ENCODE measurements around the gene CD6. TPM values are rescaled to one million over a fixed set of nuclear protein-coding genes. Genes with fewer than 3 reads are reported as not detected.

Gene CD6
- total and polyA plus RNA-seq, 10 of the 15 experiments (the other 5 are each of a cell fraction or from before 2014, with no cell fraction given): 0.37 to 17.6 (median 6.2) TPM

DNA sequence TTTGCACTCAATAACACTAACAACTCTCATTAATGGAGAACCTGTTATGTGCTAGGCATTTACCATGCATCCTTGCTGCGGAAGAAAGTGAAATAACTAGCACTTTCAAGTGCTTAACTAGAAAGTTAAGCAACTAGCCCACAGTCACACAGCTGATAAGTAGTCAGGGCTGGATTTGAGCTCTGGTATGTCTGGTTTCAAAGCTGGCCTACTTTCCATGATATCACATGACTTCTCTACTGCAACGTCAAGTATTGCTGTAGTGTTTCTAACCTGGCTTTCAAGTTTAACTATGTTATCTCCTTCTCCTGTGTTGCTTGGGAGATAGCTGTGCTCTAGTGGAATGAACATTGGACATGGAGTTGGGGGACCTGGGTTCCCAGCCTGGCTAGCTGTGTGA, 31.6 kb upstream of the CD6 start:
- no peak for TF ChIP-seq SUPT20H (IDR thresholded peaks at IDR 0.05; ENCODE audit: borderline replicate concordance, control insufficient read depth, low read depth, low read length)
- Histone ChIP-seq H3K4me3 (no peak overlapping the region), H3K27ac (ENCODE audit: control insufficient read depth, insufficient read depth) (no peak overlapping the region), H3K27me3 (replicated peaks in 1 of 2; ENCODE audit: control insufficient read depth in 2 of 2, insufficient read depth in 2 of 2, low read length in 1 of 2) (no peaks in the 10 kb centered on the region), H3K4me1 (ENCODE audit: control insufficient read depth, insufficient read depth, low read length) (peaks cover 14% of the 10 kb centered on the region), H4K20me1 (ENCODE audit: control insufficient read depth, insufficient read depth) (no peaks in the 10 kb centered on the region; the same call in 1 of the 2 replicates), H3K79me2 (ENCODE audit: control insufficient read depth, insufficient read depth, low read length) (peaks cover 9% of the 10 kb centered on the region), H3K9me3 (replicated peaks; ENCODE audit: control insufficient read depth, insufficient read depth, low read length) (no peaks in the 10 kb centered on the region), H2AFZ (ENCODE audit: control insufficient read depth, low read depth, low read length) (no peak overlapping the region), H3K9ac (ENCODE audit: control insufficient read depth, insufficient read depth, low read length) (no peak overlapping the region), H3K4me2 (ENCODE audit: control insufficient read depth, insufficient read depth) (no peak overlapping the region), H3K36me3 (ENCODE audit: control insufficient read depth in 2 of 2, insufficient read depth in 2 of 2, low read length in 1 of 2) (peaks cover 25 to 34% of the 10 kb centered on the region in 2 experiments)
- no peak for FAIRE-seq
- intact Hi-C loops (cut with micrococcal nuclease; ENCODE audit: unreplicated experiment): no loop called here
- no TSS peak for BruUV-seq (replicated peaks)
- ChIA-PET CTCF (interaction anchor here (1.2 to 2.3 kb wide), 8 partner anchors 10 to 247 kb away, joined by 3 to 12 read pairs (median 5); no protein-coding TSS in a partner anchor), POLR2A (interaction anchor here (0.6 to 1.4 kb wide), 2 partner anchors 10 to 174 kb away, joined by 6 to 9 read pairs; no protein-coding TSS in a partner anchor), SMC1A (ENCODE audit: uncharacterized antibody, unreplicated experiment) (interaction anchor here (0.7 to 1.6 kb wide), 7 partner anchors 10 to 103 kb away, joined by 3 to 5 read pairs (median 3); no protein-coding TSS in a partner anchor), RAD21 (ENCODE audit: unreplicated experiment) (interaction anchor here (1.1 to 1.7 kb wide), 2 partner anchors 9 to 14 kb away, joined by 3 to 5 read pairs; no protein-coding TSS in a partner anchor)
- WGBS (ENCODE audit: insufficient coverage, insufficient replicate concordance, low lambda C conversion rate, missing lambda C conversion rate): 63% methylated on average over 2 of the region's 2 CpGs
- no peak for DNase-seq (ENCODE audit: low read depth, low spot score)
- ATAC-seq: no peak
- in situ Hi-C loops (cut with MboI): no loop called here

DNA sequence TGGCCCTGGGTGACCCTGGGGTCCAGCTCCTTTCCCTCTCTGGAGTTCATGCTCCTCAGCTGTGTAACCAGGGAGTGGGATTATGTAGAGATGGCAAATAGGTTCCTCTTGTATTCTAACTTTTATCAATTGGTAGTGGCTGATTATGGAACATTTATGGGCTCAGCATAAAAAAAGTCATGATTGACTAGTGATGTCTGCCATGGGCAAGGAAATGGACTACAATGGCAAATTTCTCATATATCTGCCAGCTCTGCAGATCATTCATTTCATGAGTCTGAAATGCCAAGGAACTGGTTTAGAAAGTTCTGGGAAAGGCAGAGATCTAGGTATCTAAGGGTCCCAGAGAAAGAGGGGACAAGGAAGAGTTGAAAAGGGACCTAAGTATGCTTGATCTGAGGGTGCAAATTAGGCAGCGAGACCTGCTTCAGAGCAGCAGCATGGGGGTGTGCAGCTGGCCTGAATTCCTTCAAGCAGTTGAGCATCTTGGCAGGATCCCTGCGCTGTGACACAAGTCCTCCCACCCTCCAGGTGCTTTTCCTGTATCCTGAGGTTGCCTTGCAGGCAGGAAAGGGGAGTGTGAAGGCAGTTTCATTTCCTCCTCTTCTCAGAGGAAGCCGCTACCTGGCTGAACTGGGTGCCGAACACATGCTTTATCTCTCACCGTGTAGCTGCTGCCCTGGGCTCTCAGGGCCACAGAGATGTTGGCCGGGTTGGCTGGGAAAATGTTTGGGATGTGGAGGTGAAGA, 29.9 kb upstream of the CD6 start:
- 30% methylated on average over 6 of the region's 6 CpGs for WGBS (ENCODE audit: insufficient coverage, insufficient replicate concordance, low lambda C conversion rate, missing lambda C conversion rate)
- ChIA-PET POLR2A (interaction anchor here (0.6 to 2.0 kb wide), 6 partner anchors 9 to 100 kb away, joined by 3 to 7 read pairs (median 4); no protein-coding TSS in a partner anchor), RAD21 (ENCODE audit: unreplicated experiment) (no interaction called here), SMC1A (ENCODE audit: uncharacterized antibody, unreplicated experiment) (interaction anchor here (1.2 kb wide), 1 partner anchor 25 kb away, joined by 4 read pairs; no protein-coding TSS in a partner anchor), CTCF (interaction anchor here (0.8 to 2.3 kb wide), 4 partner anchors 26 to 110 kb away, joined by 3 to 12 read pairs (median 8); partner anchors contain the start of gene TMEM109)
- intact Hi-C loops (cut with micrococcal nuclease; ENCODE audit: unreplicated experiment): no loop called here
- FAIRE-seq (no peak), DNase-seq (ENCODE audit: low read depth, low spot score) (no peak), ATAC-seq (no peak)
- H3K4me2 ChIP-seq (ENCODE audit: control insufficient read depth, insufficient read depth): no peak overlapping the region
- H3K9me3 ChIP-seq (replicated peaks; ENCODE audit: control insufficient read depth, insufficient read depth, low read length): no peaks in the 10 kb centered on the region
- no peak overlapping the region for H3K27ac ChIP-seq (ENCODE audit: control insufficient read depth, insufficient read depth)
- in situ Hi-C loops (cut with MboI): no loop called here
- BruUV-seq (replicated peaks): no TSS peak
- TF ChIP-seq SPI1 (IDR thresholded peaks at IDR 0.05; ENCODE audit: borderline replicate concordance, insufficient read depth, low read depth, low read length) (peak; percentile 24; the same call in 1 of the 2 replicates), ZZZ3 (IDR thresholded peaks at IDR 0.05; ENCODE audit: control insufficient read depth, insufficient read length, low read depth) (no peak)
- TF ChIP-seq, protein P1, sequence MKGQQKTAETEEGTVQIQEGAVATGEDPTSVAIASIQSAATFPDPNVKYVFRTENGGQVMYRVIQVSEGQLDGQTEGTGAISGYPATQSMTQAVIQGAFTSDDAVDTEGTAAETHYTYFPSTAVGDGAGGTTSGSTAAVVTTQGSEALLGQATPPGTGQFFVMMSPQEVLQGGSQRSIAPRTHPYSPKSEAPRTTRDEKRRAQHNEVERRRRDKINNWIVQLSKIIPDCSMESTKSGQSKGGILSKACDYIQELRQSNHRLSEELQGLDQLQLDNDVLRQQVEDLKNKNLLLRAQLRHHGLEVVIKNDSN (IDR thresholded peaks at IDR 0.05; ENCODE audit: borderline replicate concordance, extremely low read length, insufficient read depth, low read depth, low read length): no peak
- TF ChIP-seq, protein P2, sequence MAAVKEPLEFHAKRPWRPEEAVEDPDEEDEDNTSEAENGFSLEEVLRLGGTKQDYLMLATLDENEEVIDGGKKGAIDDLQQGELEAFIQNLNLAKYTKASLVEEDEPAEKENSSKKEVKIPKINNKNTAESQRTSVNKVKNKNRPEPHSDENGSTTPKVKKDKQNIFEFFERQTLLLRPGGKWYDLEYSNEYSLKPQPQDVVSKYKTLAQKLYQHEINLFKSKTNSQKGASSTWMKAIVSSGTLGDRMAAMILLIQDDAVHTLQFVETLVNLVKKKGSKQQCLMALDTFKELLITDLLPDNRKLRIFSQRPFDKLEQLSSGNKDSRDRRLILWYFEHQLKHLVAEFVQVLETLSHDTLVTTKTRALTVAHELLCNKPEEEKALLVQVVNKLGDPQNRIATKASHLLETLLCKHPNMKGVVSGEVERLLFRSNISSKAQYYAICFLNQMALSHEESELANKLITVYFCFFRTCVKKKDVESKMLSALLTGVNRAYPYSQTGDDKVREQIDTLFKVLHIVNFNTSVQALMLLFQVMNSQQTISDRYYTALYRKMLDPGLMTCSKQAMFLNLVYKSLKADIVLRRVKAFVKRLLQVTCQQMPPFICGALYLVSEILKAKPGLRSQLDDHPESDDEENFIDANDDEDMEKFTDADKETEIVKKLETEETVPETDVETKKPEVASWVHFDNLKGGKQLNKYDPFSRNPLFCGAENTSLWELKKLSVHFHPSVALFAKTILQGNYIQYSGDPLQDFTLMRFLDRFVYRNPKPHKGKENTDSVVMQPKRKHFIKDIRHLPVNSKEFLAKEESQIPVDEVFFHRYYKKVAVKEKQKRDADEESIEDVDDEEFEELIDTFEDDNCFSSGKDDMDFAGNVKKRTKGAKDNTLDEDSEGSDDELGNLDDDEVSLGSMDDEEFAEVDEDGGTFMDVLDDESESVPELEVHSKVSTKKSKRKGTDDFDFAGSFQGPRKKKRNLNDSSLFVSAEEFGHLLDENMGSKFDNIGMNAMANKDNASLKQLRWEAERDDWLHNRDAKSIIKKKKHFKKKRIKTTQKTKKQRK (IDR thresholded peaks at IDR 0.05; ENCODE audit: low read depth, low read length): no peak
- H3K4me1 ChIP-seq (ENCODE audit: control insufficient read depth, insufficient read depth, low read length): peaks cover 20% of the 10 kb centered on the region
- no peak overlapping the region for H3K4me3 ChIP-seq
- H3K79me2 ChIP-seq (ENCODE audit: control insufficient read depth, insufficient read depth, low read length): peaks cover 21% of the 10 kb centered on the region
- no peak overlapping the region for H2AFZ ChIP-seq (ENCODE audit: control insufficient read depth, low read depth, low read length)
- no peaks in the 10 kb centered on the region; the same call in 1 of the 2 replicates for H4K20me1 ChIP-seq (ENCODE audit: control insufficient read depth, insufficient read depth)
- peaks cover 29 to 35% of the 10 kb centered on the region in 2 experiments for H3K36me3 ChIP-seq (ENCODE audit: control insufficient read depth in 2 of 2, insufficient read depth in 2 of 2, low read length in 1 of 2)
- H3K27me3 ChIP-seq (replicated peaks in 1 of 2; ENCODE audit: control insufficient read depth in 2 of 2, insufficient read depth in 2 of 2, low read length in 1 of 2): no peaks in the 10 kb centered on the region
- no peak overlapping the region for H3K9ac ChIP-seq (ENCODE audit: control insufficient read depth, insufficient read depth, low read length)
